ENCODE data around the gene SPAM1. TPM values are rescaled to one million over a fixed set of nuclear protein-coding genes. Genes with fewer than 3 reads are reported as not detected.

The SPAM1 gene
- total RNA-seq, 4 donors from 2014 or later, result 1.1 TPM; not detected in 2

- no peaks in the 10 kb centered on the region for H3K9me3 ChIP-seq
- H3K4me1 ChIP-seq, result no peaks in the 10 kb centered on the region
- H3K36me3 ChIP-seq, result no peaks in the 10 kb centered on the region
- H3K4me3 ChIP-seq, result no peak overlapping the region
- DNase-seq, result no peak
- no peak for TF ChIP-seq POLR2A (IDR thresholded peaks at IDR 0.05)
- no peak for TF ChIP-seq CTCF (IDR thresholded peaks at IDR 0.05)
- no peaks in the 10 kb centered on the region for H3K27me3 ChIP-seq
- H3K27ac ChIP-seq, result no peak overlapping the region
Observed at GRCh38 chr7:123958186-123958703, 33.2 kb downstream of the SPAM1 start.

GRCh38 chr7:123961771-123962170 lies 36.7 kb downstream of the SPAM1 start:
- DNase-seq, result no peak
- TF ChIP-seq POLR2A (IDR thresholded peaks at IDR 0.05) (no peak), CTCF (IDR thresholded peaks at IDR 0.05) (no peak)
- Histone ChIP-seq H3K27me3 (no peaks in the 10 kb centered on the region), H3K4me3 (no peak overlapping the region), H3K27ac (no peak overlapping the region), H3K36me3 (no peaks in the 10 kb centered on the region), H3K4me1 (no peaks in the 10 kb centered on the region), H3K9me3 (no peaks in the 10 kb centered on the region)

GRCh38 chr7:123966936-123967335 lies 41.9 kb downstream of the SPAM1 start:
- H3K27ac ChIP-seq, result no peak overlapping the region
- no peak for DNase-seq
- no peaks in the 10 kb centered on the region for H3K9me3 ChIP-seq
- H3K36me3 ChIP-seq, result no peaks in the 10 kb centered on the region
- H3K27me3 ChIP-seq, result no peaks in the 10 kb centered on the region
- TF ChIP-seq CTCF (IDR thresholded peaks at IDR 0.05) (peak in 4 of 6 experiments; percentile 15 to 71 (median 60)), POLR2A (IDR thresholded peaks at IDR 0.05) (no peak)
- H3K4me1 ChIP-seq, result no peaks in the 10 kb centered on the region
- H3K4me3 ChIP-seq, result no peak overlapping the region

- no peaks in the 10 kb centered on the region for H3K36me3 ChIP-seq
- no peak overlapping the region for H3K27ac ChIP-seq
- H3K27me3 ChIP-seq, result no peaks in the 10 kb centered on the region
- H3K9me3 ChIP-seq, result no peaks in the 10 kb centered on the region
- H3K4me3 ChIP-seq, result no peak overlapping the region
- TF ChIP-seq CTCF (IDR thresholded peaks at IDR 0.05) (no peak), POLR2A (IDR thresholded peaks at IDR 0.05) (no peak)
- no peak for DNase-seq
- H3K4me1 ChIP-seq, result no peaks in the 10 kb centered on the region
Observed at GRCh38 chr7:123972045-123972444, 47.0 kb downstream of the SPAM1 start.

GRCh38 chr7:123972831-123973230 lies 47.8 kb downstream of the SPAM1 start:
- Histone ChIP-seq H3K27me3 (no peaks in the 10 kb centered on the region), H3K9me3 (no peaks in the 10 kb centered on the region), H3K4me1 (no peaks in the 10 kb centered on the region), H3K4me3 (no peak overlapping the region), H3K36me3 (no peaks in the 10 kb centered on the region), H3K27ac (no peak overlapping the region)
- TF ChIP-seq POLR2A (IDR thresholded peaks at IDR 0.05) (no peak), CTCF (IDR thresholded peaks at IDR 0.05) (no peak)
- DNase-seq, result no peak

All from Peyer's patch (tissue), 4 donors.